ENCODE data around the gene DMAC2.

DMAC2 gene

GRCh38 chr19:41428481-41428859 is 11.2 kb downstream of the DMAC2 start:
- no peaks in the 10 kb centered on the region for H4K20me1 ChIP-seq (ENCODE audit: insufficient read depth, low read length)
- H3K79me2 ChIP-seq (ENCODE audit: insufficient read depth, low read length), result no peaks in the 10 kb centered on the region
- H3F3A ChIP-seq (ENCODE audit: insufficient read depth, low read length), result no peaks in the 10 kb centered on the region; the same call in 1 of the 2 replicates
- TF ChIP-seq EZH2 (IDR thresholded peaks at IDR 0.05; ENCODE audit: borderline replicate concordance, low read length) (no peak), CTCF (IDR thresholded peaks at IDR 0.05; ENCODE audit: low read length) (no peak)
- H3K36me3 ChIP-seq (ENCODE audit: insufficient read depth, low read length), result peaks cover 58% of the 10 kb centered on the region
- no peaks in the 10 kb centered on the region for H3K27me3 ChIP-seq (ENCODE audit: insufficient read depth, low read length)
- no peak overlapping the region for H3K9ac ChIP-seq (ENCODE audit: low read length)
- no peaks in the 10 kb centered on the region for H3K4me1 ChIP-seq (ENCODE audit: insufficient read depth, low read length, severe bottlenecking)
- H3K9me3 ChIP-seq (ENCODE audit: low read length), result no peaks in the 10 kb centered on the region
- H3K4me2 ChIP-seq (ENCODE audit: low read length), result no peak overlapping the region
- H3K4me3 ChIP-seq (ENCODE audit: low read depth, low read length, poor library complexity, severe bottlenecking), result no peak overlapping the region
- H3K9me2 ChIP-seq (ENCODE audit: low read depth, low read length), result no peaks in the 10 kb centered on the region
- H2AFZ ChIP-seq (ENCODE audit: low read length), result no peak overlapping the region
- H3K27ac ChIP-seq (ENCODE audit: low read depth, low read length, poor library complexity, severe bottlenecking), result no peak overlapping the region

GRCh38 chr19:41427647-41428480 is 11.8 kb downstream of the DMAC2 start:
- Histone ChIP-seq H2AFZ (ENCODE audit: low read length) (no peak overlapping the region), H3K4me2 (ENCODE audit: low read length) (no peak overlapping the region), H3K9me2 (ENCODE audit: low read depth, low read length) (no peaks in the 10 kb centered on the region), H3K27me3 (ENCODE audit: insufficient read depth, low read length) (no peaks in the 10 kb centered on the region), H3K36me3 (ENCODE audit: insufficient read depth, low read length) (peaks cover 56% of the 10 kb centered on the region), H3K9me3 (ENCODE audit: low read length) (no peaks in the 10 kb centered on the region), H3F3A (ENCODE audit: insufficient read depth, low read length) (no peaks in the 10 kb centered on the region; the same call in 1 of the 2 replicates), H3K9ac (ENCODE audit: low read length) (no peak overlapping the region), H3K4me1 (ENCODE audit: insufficient read depth, low read length, severe bottlenecking) (no peaks in the 10 kb centered on the region), H3K79me2 (ENCODE audit: insufficient read depth, low read length) (no peaks in the 10 kb centered on the region), H3K27ac (ENCODE audit: low read depth, low read length, poor library complexity, severe bottlenecking) (no peak overlapping the region), H4K20me1 (ENCODE audit: insufficient read depth, low read length) (no peaks in the 10 kb centered on the region), H3K4me3 (ENCODE audit: low read depth, low read length, poor library complexity, severe bottlenecking) (no peak overlapping the region)
- no peak for TF ChIP-seq EZH2 (IDR thresholded peaks at IDR 0.05; ENCODE audit: borderline replicate concordance, low read length)
- TF ChIP-seq CTCF (IDR thresholded peaks at IDR 0.05; ENCODE audit: low read length), result no peak

- no peaks in the 10 kb centered on the region for H4K20me1 ChIP-seq (ENCODE audit: insufficient read depth, low read length)
- H3K4me3 ChIP-seq (ENCODE audit: low read depth, low read length, poor library complexity, severe bottlenecking), result no peak within 1 kb of the TSS
- H3K79me2 ChIP-seq (ENCODE audit: insufficient read depth, low read length), result no peaks in the 10 kb centered on the region
- no peak within 1 kb of the TSS for H3K27ac ChIP-seq (ENCODE audit: low read depth, low read length, poor library complexity, severe bottlenecking)
- no peaks in the 10 kb centered on the region; the same call in 1 of the 2 replicates for H3F3A ChIP-seq (ENCODE audit: insufficient read depth, low read length)
- peaks cover 57% of the 10 kb centered on the region for H3K36me3 ChIP-seq (ENCODE audit: insufficient read depth, low read length)
- TF ChIP-seq EZH2 (IDR thresholded peaks at IDR 0.05; ENCODE audit: borderline replicate concordance, low read length) (no peak), CTCF (IDR thresholded peaks at IDR 0.05; ENCODE audit: low read length) (no peak)
- no peak within 1 kb of the TSS for H2AFZ ChIP-seq (ENCODE audit: low read length)
- no peaks in the 10 kb centered on the region for H3K9me2 ChIP-seq (ENCODE audit: low read depth, low read length)
- H3K27me3 ChIP-seq (ENCODE audit: insufficient read depth, low read length), result no peaks in the 10 kb centered on the region
- H3K4me1 ChIP-seq (ENCODE audit: insufficient read depth, low read length, severe bottlenecking), result no peaks in the 10 kb centered on the region
- H3K9ac ChIP-seq (ENCODE audit: low read length), result no peak within 1 kb of the TSS
- H3K4me2 ChIP-seq (ENCODE audit: low read length), result no peak within 1 kb of the TSS
- no peaks in the 10 kb centered on the region for H3K9me3 ChIP-seq (ENCODE audit: low read length)
Measured at GRCh38 chr19:41426952-41427646, 12.6 kb downstream of the DMAC2 start, which contains the start of gene B3GNT8. TSS of gene B3GNT8 (minus strand) at chr19:41427374. CDS start at chr19:41426778, 596 bp downstream.

Data from OCI-LY1 (cell line).